ENCODE measurements around the gene ENGASE. TPM values are rescaled to one million over a fixed set of nuclear protein-coding genes. Genes with fewer than 3 reads are reported as not detected.

The ENGASE gene
- polyA plus RNA-seq, 4 donors, result 9.6 to 28.7 (median 21.2) TPM

DNA sequence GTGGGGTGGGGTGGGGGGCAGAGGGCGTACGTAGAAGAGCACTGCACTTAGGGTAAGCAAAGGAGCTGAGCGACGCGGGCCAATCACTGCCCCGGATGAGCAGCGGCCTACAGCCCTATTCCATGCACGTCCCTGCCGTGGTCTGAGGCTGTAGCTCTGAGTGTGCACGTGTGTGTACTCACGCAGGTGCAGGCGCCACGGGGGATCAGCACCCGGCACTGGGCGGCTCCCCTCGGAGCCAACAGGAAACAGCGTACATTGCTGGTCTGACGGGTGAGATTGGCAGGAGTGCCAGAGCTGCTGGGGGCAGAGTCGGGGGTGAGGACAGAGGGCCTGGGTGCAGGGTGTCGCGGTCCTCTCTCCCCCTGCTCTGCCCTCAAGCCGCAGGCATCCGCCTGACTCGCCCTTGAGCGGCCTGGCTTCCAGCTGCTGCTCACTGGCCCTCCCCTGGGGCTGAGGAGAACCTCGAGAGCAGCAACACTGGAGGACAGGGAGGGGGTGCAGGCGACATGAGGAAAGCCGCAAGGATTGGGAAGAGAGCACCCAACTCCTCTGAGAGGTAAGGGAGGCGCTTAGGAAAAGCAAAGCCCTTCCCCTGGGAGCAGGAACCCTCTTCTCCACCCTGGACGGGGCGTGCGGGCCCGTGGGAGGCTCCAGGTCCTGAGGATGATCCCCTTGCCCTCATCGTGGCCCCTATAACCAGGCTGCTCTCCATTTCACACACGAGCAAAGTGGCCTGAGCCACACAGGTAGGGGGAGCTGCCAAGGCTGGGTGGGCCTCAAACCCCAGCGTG is 57.8 kb downstream of the ENGASE start:
- no peak for DNase-seq (ENCODE audit: low read depth in 4 of 4, low spot score in 3 of 4)

DNA sequence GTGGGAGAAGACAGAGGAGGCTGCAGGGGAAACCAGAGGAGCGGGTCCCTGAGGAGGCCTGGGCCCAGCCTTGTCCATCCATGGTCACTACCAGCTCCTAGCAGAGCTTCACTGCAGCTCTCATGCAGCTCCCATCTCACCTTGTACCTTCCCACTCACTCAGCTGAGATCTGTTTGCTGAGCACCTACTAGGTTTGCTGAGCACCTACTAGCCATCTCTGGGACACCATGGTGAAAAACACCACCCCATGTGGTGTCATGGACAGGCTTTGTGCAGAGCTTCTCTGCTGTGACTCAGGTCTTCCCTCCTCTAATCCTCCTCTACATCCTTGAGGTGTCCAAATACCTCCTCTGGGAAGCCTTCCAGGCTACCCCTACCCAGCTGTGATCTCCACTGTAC is 58.6 kb downstream of the ENGASE start:
- no peak for DNase-seq (ENCODE audit: low read depth in 4 of 4, low spot score in 3 of 4)

DNA sequence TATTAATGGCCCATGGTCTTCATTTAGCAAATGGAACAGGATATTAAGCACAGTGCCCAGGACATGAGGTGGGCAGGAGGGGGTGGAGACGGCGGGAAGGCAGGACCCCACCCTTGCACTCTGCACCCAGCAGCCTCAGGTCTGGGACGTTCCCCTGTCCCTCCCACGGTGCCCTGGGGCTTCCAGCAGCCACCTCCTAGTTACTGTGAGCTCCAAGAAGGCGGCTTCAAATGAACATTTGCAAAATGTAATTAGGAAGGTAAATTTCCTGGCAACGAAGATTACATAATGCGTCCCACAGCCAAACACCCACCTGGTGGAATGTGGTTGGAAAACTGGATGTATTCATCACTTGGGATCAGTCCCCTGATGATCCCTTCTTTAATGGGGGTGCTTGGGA is 59.4 kb downstream of the ENGASE start:
- DNase-seq (ENCODE audit: low read depth in 4 of 4, low spot score in 3 of 4), result no peak

DNA sequence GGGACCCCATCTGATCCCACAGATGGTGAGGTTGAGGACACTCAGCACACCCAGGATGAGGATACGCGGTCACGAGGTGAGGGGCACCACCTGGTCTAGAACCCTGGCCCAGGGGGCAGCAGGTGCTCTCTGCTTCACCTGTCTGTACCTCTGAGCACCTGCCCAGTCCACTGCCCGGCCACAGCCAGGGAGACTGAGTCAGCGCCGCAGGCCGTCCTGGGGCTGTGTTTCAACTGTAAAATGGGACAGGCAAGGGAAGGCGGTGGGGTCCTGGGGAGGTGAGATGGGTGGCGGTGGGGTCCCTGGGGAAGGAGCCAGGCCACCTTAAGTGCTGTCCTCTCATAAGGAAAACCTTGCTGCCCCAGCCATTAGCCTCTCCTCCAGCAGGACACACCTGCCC is 60.4 kb downstream of the ENGASE start:
- DNase-seq (ENCODE audit: low read depth in 4 of 4, low spot score in 3 of 4), result no peak

DNA sequence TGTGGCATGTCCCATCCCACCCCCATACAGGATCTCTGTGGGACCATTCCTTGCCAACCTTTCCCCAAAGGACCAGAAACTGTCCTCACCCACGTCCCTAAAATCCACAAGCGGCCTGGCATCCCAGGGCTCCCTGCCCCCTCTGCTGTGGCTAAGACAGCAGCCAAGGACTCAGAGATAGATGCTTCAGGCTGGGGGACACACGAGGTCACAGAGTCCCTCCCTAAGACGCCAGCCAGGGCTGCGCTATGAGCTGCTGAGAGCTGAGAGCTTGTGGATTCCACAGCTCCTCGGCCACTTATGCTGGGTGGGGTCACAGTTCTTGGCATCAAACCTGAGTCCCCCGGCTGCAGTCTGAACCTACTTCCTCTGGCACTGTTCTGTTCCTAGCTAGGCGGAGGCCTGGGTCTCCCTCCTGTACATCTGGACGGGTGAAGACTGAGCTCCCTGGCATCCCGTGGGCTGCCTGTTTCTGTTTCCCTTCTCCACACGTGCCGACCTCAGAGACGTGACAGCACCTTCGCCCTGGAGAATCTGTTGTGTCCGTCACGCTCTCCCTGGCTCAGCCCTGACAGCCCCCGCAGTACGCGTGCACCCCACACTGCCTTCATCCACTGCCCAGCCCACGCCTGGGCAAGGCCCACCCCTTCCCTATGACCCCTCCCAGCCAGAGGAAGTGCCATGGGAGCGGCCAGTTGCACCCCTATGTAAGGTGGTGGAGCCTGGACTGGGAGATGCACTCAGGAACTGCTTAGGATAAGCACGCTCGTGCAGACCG is 61.2 kb downstream of the ENGASE start:
- no peak for DNase-seq (ENCODE audit: low read depth in 4 of 4, low spot score in 3 of 4)

Other genes with a start within 250 kb of the ENGASE start
- gene USP36, start 234.0 kb upstream of the ENGASE start, polyA plus RNA-seq (ENCODE audit: insufficient read length in 4 of 4), result 10 to 100 TPM; 37.8 to 48.7 (median 42.0) TPM
- gene CEP295NL, start 171.6 kb upstream of the ENGASE start, polyA plus RNA-seq (ENCODE audit: insufficient read length in 4 of 4), result under 1 TPM in 2 of 4 donors, not detected in 2; 0.10 to 0.13 TPM
- gene TIMP2, start 149.4 kb upstream of the ENGASE start, polyA plus RNA-seq (ENCODE audit: insufficient read length in 4 of 4), result 100 to 1,000 TPM; 166 to 194 (median 183) TPM
- 100 to 1,000 TPM; 114 to 156 (median 136) TPM for gene LGALS3BP, start 94.9 kb upstream of the ENGASE start, polyA plus RNA-seq (ENCODE audit: insufficient read length in 4 of 4)
- gene CANT1, start 65.1 kb upstream of the ENGASE start, polyA plus RNA-seq (ENCODE audit: insufficient read length in 4 of 4), result 10 to 100 TPM; 44.6 to 55.8 (median 49.6) TPM
- gene C1QTNF1, start 50.7 kb upstream of the ENGASE start, polyA plus RNA-seq (ENCODE audit: insufficient read length in 4 of 4), result 1 to 10 TPM; 2.0 to 3.2 (median 2.7) TPM

All from right renal pelvis (tissue), 4 donors.